SIG-M5 treated with dmso at 0.1 percent for 504 hours (cell line): Measurements from ENCODE around the gene CLDN10.
"Not testable (repeated sequence)": the region's sequence is repeated elsewhere in the genome, so short reads cannot be mapped to it uniquely, and the experiment has no call there.

ENCODE experiments used
- DNase-seq: peaks from one replicate; lab custom pipeline; 2025; ENCODE audit not compliant: unreplicated experiment; lab: John Stamatoyannopoulos, UW

Gene CLDN10, protein sequence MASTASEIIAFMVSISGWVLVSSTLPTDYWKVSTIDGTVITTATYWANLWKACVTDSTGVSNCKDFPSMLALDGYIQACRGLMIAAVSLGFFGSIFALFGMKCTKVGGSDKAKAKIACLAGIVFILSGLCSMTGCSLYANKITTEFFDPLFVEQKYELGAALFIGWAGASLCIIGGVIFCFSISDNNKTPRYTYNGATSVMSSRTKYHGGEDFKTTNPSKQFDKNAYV

DNA sequence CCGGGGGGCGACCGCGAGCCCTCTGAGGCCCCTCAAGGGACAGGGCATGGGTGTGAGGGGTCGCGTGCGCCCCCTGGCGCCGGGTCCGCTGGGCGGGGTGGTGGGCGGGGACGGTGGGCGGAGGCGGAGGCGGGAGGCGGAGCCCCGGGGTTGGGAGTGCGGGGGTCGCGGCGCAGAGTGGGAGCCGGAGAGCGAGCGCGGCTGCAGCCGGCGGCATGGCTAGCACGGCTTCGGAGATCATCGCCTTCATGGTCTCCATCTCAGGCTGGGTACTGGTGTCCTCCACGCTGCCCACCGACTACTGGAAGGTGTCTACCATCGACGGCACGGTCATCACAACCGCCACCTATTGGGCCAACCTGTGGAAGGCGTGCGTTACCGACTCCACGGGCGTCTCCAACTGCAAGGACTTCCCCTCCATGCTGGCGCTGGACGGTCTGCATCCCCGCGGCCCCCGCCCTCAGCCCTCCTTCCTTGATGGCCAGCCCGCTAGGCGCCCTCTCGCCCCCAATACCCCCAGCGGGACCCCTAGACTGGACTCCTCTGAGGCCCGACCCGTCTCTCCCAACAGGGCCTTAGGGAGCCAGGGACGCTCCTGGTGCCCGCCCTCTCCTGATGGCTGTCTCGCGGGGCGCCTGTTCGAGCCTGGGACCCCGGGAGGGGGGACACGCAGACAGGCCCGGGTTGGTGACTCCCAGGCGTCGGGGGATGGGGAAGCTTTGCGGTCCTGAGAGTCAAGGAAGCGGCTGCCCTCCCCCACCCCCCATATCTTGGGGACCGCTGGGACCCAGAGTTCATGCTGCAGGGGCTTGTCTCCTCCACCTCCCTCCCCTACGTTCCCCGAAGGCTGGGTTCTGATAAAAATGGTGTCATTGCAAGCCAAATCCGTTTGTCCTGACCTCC is at the start of gene CLDN10:
TSS of gene CLDN10 (plus strand) at position 182 of the 903 bp plus-strand sequence. CDS start at position 216, 34 bp downstream.
- no peak for DNase-seq

DNA sequence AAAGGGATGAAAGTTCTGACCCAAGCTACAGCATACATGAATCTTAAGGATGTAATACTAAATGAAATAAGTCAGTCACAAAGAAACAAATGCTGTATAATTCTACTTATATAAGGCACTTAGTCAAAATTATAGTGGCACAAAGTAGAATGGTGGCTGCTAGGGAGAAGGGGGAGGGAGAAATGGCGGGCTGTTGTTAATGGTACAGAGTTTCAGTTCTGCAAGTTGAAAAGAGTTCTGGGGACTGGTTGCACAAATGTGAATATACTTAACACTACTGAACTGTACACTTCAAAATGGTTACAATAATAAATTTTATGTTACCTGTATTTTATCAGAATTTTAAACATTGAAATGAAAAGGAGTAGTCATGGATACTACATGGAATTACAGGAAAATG is 48.9 kb upstream of the CLDN10 start:
- peak; percentile 22 for DNase-seq

DNA sequence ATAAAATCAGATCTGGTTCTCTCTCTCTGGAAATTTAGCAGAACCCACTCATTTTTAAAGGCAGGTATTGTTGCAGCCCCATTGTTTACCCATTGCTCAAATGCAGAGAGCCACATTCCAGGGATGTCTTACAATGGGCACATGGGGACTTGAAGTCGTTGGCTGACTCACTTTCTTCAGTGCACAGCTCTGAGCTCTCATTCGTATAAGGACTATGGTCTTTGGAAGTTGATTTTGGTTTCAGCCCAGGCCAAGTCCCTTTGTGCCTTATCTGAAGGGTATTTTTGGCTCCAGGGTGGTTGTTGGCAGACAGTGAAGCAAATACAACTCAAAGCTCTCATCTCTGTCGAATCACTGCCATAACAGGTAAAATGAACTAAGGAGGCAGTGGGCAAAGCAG is 47.3 kb upstream of the CLDN10 start:
- DNase-seq, result no peak

DNA sequence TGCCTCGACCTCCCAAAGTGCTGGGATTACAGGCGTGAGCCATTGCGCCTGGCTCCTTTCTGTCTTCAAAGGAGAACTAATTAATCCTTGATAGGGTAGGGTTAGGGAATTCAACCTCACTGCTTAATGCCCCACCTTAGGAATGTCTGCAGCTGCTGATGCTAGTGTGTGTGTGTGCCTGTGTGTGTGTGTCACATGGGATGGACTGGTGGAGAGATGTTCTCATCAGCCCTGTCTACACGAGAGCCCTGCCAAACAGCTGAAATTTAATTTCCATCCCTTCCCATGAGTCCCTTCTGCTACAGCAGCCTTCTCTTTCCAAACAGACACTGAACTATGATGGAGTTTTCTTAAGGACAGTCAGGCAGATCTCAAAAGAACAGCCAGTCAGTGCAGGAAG is 46.5 kb upstream of the CLDN10 start:
- DNase-seq, result no peak

DNA sequence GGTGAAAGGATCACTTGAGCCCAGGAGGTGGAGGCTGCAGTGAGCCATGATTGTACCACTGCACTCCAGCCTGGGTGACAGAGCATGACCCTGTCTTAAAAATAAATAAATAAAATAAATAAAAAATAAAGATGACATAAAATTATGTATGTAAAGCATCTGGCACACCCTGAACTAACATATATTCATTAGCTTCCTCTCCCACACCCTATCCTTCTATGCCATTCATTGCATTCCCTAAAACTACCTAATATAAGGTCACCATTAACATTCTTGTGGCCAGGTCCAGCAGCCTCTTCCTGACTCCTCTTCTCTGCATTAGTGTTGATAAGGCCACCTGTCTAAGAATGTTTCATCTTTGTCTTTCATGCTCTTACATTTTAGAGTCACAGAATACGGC is 44.5 kb upstream of the CLDN10 start:
- no peak for DNase-seq

DNA sequence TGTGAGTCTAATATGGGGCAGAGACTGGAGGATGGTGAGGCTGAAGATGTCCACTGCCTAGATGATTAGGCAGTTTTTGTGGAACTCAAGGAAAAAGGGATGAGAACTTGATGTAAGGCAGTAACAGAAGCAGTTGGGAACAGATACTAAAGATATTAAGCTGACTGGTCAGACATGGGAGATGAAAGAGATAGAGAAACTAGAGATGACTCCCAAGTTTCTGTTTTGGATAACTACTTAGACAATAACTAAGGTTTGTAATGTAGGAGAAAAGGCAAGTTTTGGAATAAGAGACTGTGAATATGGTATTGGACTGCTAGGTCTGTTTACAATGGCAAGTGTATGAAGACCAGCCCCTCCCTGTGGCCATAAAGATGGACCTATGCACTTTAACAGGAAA is 43.5 kb upstream of the CLDN10 start:
- DNase-seq, result no peak

DNA sequence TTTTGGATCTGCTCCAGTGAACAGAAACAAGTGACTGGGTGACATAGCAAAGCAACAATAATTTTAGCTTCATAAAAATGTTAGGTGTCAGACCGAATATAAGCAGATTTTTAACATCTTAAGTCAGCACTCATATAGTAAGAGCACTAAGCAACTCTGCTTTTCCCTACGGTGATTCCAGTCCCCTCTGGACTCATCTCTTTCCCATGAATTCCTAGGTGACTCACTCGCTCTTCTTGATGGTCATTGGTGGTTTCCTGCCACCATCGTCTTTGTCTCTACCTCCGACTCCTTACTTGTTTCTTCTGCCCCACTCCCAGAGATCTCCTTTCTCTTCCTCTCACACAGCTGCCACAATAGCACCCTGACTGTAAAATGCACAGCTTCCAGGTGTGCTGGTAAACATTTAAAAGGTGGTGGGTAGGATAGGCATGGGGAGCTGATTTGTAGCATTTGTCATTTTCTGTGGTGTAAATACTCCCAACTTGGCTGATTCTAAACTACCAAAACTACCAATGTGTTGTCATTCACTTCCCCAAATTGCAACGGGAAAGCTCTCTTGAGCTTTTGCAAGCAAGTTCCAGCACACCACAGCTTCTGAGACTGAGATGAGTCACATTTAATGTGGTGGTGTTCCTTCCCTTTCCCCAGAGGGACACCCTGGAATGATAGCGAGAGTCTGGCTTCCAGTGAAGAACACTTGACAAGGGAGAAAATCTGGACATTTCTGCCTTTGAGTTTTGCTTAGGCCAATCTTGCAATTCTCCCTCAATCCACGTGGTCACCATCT is 42.8 kb upstream of the CLDN10 start:
- DNase-seq, result peak; percentile 43

DNA sequence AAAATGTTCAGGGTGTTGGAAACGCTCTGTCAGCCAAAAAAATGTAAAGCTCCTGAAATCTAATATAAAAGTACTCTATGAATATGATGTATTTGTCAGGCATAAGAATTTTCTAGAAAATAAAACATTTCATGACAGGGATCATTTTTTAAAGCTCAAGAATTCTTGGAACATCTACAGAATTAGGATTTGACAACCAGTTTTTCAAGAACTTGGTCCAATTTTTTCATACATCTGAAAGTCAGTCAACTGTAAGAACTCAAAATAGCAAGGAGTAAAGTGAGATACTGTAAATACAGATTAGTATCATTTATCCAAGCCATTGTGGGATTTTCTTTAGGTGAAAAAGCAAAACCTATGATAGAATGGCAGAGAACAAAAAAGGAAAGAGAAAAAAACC is 41.6 kb upstream of the CLDN10 start:
- DNase-seq, result no peak

DNA sequence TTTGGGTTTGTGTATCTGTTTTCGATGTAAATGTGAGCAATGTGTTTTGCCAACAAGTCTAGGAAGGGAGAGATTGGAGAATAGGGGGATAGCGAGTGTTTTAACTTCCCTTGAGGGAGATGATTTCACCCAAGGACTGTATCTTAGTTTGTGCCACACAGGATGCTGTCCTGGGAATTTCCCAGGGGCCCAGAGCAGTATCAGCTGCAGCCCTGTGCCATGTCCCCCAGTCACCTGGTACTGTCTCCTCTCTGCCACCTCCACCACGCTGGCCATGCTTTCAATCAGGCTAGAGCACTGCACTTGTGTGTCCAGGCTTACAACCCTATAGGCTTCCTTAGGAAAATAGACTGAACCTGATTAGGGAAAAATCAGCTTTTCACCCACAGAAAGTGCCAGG is 40.1 kb upstream of the CLDN10 start:
- no peak for DNase-seq

DNA sequence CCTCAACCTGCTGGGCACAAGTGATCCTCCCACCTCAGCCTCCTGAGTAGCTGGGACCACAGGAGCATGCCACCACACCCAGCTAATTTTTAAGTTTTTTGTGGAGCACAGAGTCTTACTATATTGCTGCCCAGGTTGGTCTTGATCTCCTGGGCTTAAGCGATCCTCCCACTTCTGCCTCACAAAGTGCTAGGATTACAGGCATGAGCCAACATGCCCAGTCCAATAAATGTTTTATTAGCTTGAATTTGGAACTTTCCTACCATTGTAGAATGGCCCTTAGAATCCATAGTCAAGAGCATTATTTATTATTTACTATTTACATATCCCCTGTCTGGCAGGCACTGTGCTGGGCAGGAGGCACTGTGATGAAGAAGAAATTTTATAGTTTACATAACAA is 39.6 kb upstream of the CLDN10 start:
- DNase-seq, result no peak

DNA sequence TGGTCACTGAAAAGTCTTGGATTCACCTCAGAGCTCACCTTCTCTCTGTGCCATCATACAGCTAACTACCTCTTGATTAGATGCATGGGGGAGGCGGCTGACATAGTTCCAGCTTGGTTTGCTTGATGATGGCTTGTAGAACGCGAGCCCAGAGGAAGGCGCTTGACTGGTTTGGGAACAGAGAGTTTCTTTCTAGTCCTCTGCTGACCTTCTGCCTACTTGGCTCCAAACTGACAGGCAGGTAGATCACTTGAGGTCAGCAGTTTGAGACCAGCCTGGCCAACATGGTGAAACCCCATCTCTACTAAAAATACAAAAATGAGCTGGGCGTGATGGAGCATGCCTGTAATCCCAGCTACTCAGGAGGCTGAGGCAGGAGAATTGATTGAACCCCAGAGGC is 36.9 kb upstream of the CLDN10 start:
- not testable (repeated sequence) for DNase-seq

DNA sequence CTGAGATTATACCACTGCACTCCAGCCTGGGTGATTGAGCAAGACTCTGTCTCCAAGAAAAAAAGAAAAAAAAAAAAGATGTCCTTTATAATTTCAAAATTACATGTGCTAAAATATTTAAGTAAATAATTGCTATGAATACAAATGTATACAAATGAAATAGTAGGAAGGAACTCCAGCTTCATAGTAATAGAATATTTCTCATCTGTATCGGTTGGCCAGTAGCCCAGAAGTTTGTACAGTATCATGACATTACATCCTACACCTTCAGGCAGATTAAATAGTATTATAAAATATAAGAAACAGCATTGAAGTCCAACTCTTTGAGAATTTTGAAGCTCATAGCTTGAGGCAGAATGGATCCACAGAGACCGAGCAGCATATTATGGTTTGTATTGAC is 36.5 kb upstream of the CLDN10 start:
- DNase-seq, result no peak

DNA sequence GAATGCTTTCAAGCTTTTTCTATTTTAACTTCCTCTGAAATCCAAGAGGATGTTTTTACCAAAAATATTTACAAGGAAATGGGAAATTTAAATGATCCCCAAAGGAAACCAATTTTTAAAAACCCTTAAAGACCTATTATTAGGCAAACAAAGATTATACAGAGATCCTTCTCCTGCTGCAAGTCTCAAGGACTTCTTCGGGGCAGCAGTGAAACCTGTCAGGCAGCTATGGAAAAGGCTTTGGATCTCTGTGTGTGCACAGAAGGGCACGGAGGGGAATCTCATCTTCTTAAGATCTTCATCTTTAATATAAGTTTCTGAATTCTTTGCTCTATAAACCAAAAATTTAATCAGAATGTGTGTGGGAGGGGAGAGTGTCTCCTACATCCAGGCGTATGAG is 36.0 kb upstream of the CLDN10 start:
- no peak for DNase-seq

DNA sequence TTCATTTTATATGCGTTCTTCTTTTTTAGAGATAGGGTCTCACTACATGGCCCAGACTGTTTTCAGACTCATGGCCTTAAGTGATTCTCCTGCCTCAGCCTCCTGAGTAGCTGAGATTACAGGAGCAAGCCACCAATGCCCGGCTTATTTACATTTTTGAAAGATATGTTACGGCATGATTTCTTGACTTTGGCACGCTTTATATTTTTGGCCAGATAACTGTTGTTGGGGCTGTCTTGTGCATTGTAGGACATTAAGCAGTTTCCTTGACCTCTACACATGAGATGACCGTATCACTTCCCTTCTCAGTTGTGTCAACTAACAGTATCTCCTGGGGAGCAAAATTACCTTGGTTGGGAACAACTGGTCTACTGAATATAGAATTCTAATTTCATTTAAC is 28.9 kb upstream of the CLDN10 start:
- DNase-seq, result no peak

DNA sequence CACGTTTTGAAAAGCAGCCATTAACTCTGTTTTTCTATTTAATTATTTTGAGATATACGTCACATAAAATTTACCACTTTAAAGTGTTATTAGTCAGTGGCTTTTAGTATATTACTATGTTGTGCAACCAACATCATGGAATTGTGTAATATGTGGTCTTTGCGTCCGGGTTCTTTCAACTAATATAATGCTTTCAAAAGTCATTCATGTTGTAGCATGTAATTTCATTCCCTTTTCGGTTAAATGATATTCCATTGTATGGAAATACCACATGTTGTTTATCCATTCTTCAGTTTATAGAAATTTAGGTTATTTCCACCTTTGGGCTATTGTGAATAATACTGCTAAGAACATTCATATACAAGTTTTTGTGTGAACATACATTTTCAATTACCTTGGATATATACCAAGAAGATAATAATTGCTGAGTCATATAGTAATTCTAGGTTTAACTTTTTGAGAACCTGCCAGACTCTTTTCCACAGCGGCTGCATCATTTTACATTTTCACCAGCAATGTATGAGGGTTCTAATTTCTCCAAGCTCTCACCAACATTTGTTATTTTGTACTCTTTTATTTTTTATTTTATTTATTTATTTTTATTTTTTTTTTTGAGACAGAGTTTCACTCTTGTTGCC is 28.1 kb upstream of the CLDN10 start:
- DNase-seq, result peak; percentile 48

DNA sequence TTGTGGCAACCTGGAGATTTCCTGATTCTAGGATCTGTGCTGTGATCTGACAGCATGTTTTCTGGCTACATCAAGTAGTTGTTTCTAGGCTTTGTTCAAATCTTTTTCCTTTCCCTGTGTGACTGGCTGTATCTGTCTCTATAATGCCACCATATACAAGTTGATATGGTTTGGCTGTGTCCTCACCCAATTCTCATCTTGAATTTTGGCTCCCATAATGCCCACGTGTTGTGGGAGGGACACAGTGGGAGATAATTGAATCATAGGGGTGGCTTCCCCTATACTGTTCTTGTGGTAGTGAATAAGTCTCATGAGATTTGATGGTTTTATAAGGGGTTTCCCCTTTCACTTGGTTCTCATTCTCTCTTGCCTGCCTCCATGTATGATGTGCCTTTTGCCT is 24.6 kb upstream of the CLDN10 start:
- no peak for DNase-seq

DNA sequence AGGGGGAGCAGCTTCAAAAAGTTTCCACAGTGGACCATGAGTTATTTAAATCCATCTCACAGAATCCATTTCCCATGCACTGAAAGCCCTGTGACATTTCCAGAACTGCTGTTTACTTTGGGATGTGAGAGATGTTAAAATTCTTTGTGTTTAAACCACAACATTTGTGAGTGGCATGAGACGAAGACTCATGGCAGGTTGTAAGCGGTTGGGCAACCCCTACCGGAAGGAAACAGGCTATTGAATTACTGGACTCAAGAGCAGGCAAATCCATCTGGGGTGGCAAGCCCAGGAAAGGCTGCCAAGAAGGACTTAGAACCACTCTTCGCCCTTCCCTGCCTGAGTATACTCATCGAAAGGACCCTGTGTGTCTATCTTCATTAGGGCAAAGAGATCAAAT is 22.3 kb upstream of the CLDN10 start:
- peak; percentile 14 for DNase-seq

DNA sequence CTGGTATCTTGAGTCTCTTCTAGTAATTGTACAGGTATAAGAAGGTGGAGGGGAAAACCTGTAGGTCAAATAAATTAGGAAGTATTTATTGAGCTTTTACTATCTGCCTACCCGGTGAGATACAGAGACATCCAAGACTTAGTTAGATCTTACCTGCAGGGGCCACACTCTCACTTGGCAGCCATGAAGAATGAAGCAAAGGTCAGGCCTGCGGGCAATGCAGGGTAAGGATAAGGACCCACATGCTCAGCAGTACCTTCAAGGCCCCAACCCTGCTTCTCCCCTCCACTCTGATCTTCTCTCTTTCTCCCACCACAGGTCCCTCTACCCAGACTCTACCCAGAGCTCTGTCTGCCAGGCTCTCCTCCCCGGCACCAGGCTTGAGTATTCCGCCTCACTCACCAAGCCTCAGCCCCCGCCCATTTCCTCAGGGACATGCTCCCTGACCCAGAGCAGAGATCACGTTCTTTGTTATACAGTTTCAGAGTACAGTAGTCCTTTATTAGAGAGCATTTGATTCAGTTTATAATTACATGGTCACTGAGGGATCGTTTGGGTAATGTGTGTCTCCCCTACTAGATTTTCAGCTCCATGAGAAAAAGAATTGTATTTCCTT is 18.9 kb upstream of the CLDN10 start:
- no peak for DNase-seq

DNA sequence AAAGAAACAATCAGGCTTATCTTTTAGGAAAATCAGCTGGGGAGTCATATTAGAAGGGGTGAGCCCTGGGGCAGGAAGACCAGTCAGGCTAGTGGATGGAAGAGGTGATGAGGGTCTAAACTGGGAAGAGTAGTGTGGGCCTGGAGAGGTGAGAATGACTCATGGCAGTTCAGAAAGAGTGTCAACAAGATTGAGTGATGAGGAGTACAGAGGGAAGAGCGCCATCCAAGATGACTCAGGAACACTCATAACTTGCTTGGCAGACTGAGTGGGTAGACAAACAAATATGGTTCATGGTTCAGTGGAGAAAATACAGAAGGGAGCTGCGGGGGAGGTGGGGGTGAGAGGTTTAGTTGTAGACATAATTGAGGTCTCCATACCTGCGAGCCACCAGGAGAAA is 17.3 kb upstream of the CLDN10 start:
- peak; percentile 11 for DNase-seq

DNA sequence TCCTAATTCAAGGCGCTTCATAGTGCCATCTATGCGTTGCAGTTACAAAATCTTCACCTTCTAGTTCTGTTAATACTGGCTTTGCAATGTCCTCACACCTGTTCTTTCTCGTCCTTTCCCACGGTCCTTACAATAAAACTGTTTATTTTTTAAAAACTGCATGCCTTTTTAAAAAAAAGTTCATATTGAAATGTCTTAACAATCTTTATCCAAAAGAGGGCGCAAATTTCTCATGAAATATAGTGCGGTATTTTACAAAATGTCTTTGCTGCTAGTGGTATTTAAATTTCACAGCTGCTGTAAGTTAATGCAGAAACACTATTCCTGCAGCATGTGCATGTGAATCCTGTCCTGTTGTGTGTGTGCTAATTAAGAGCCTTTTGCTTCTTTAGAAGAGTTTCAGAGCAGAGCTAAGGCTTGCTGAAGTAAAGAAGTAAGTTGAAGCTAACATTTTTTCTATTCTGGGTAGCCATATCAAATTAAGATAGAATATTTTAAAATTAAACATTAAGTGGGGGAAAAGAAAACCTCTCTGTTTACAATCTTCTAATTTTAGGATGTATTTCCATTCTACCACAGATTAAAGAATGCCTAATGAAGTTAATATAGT is 15.8 kb upstream of the CLDN10 start:
- peak; percentile 34 for DNase-seq
